K562 (cell line): ENCODE measurements around the gene ERF. TPM values are rescaled to one million over a fixed set of nuclear protein-coding genes. Genes with fewer than 3 reads are reported as not detected.

Experiments
- BRF1 ChIP-seq: IDR thresholded peaks from 3 replicates; pipeline ENCODE4 v1.6.1; 2011; ENCODE audit warnings: borderline replicate concordance, mild to moderate bottlenecking; ENCODE audit not compliant: insufficient read length; ENCODE audit errors: extremely low read depth
- CHAMP1 ChIP-seq: fragments of 450-650 bp; IDR thresholded peaks from 2 replicates; pipeline ENCODE4 v1.6.1; 2016; ENCODE audit warnings: mild to moderate bottlenecking
- ETV5 ChIP-seq: sonication (generic); formaldehyde crosslinking; IDR thresholded peaks from 2 replicates; pipeline ENCODE4 v1.4.0; 2020; ENCODE audit warnings: low read depth, mild to moderate bottlenecking, missing genetic modification reagents
- GATAD2A ChIP-seq: fragments of 450-650 bp; IDR thresholded peaks from 2 replicates; pipeline ENCODE4 v1.6.1; 2017
- HDAC3 ChIP-seq: fragments of 450-650 bp; IDR thresholded peaks from 2 replicates; pipeline ENCODE4 v1.6.1; 2018; ENCODE audit warnings: borderline replicate concordance, mild to moderate bottlenecking, moderate library complexity; ENCODE audit not compliant: partially characterized antibody
- MITF ChIP-seq: IDR thresholded peaks from 2 replicates; pipeline ENCODE4 v1.6.1; 2014; ENCODE audit warnings: antibody characterized with exemption
- MYC ChIP-seq, 2 experiments: fragments of 250-450 bp in 1 of 2; sonication (Bioruptor Pico) in 1 of 2; IDR thresholded peaks; 2 replicates each; pipeline versions ENCODE4 v1.5.1 to v1.6.1; 2012 to 2021; ENCODE audit warnings: low read depth in 2 of 2, borderline replicate concordance in 1 of 2, improper control_type of control experiment in 1 of 2, low read length in 1 of 2, mild to moderate bottlenecking in 1 of 2, moderate library complexity in 1 of 2
- POLR2G ChIP-seq: fragments of 200-400 bp; formaldehyde crosslinking; IDR thresholded peaks from 2 replicates; pipeline ENCODE4 v1.6.1; 2017; ENCODE audit warnings: low read depth, mild to moderate bottlenecking, antibody characterized with exemption, low read length, moderate library complexity
- RFX7 ChIP-seq: fragments of 250-450 bp; sonication (Bioruptor Pico); IDR thresholded peaks from 2 replicates; pipeline ENCODE4 v1.5.1; 2021; ENCODE audit warnings: mild to moderate bottlenecking
- SLC30A9 ChIP-seq: fragments of 250-450 bp; sonication (Bioruptor Pico); IDR thresholded peaks from 2 replicates; pipeline ENCODE4 v1.8.0; 2022; ENCODE audit warnings: mild to moderate bottlenecking, moderate library complexity
- SMAD2 ChIP-seq: fragments of 150-350 bp; IDR thresholded peaks from 2 replicates; pipeline ENCODE4 v1.6.1; 2014; ENCODE audit warnings: low read depth, mild to moderate bottlenecking, low read length
- SREBF2 ChIP-seq: sonication (generic); formaldehyde crosslinking; IDR thresholded peaks from 2 replicates; pipeline ENCODE4 v1.4.0; 2020; ENCODE audit warnings: mild to moderate bottlenecking, missing genetic modification reagents
- UBTF ChIP-seq, 2 experiments: IDR thresholded peaks; 2 replicates each; pipeline ENCODE4 v1.6.1; 2012; ENCODE audit warnings: improper control_type of control experiment in 2 of 2, low read depth in 2 of 2, low read length in 2 of 2, borderline replicate concordance in 1 of 2
- ZBED1 ChIP-seq: IDR thresholded peaks from 2 replicates; pipeline ENCODE4 v1.6.1; 2014
- ZBTB34 ChIP-seq: fragments of 250-450 bp; sonication (Bioruptor Pico); IDR thresholded peaks from 2 replicates; pipeline ENCODE4 v1.8.0; 2021; ENCODE audit warnings: mild to moderate bottlenecking, moderate library complexity
- ZNF12 ChIP-seq: sonication (generic); formaldehyde crosslinking; IDR thresholded peaks from 2 replicates; pipeline ENCODE4 v1.4.0; 2020; ENCODE audit warnings: mild to moderate bottlenecking, missing genetic modification reagents
- ZNF277 ChIP-seq: fragments of 250-450 bp; sonication (Bioruptor Pico); IDR thresholded peaks from 2 replicates; pipeline ENCODE4 v1.8.0; 2022; ENCODE audit warnings: inconsistent platforms, mild to moderate bottlenecking, moderate library complexity, borderline replicate concordance
- polyA plus RNA-seq, 8 experiments: library from polyadenylated mRNA; depleted of rRNA in 4 of 8; stranded (reverse) in 5 of 8; unstranded in 3 of 8; fragments of >200 nt; fragmentation: Nextera tagmentation in 2 of 8; fragmentation: Illumina TruSeq in 1 of 8; extraction: Ambion mirVana in 2 of 8; extraction: Trizol in 1 of 8; gene quantifications; 2 replicates each; pipeline versions ENCODE4 v1.2.1 to v1.2.3, GENCODE V29; 2011 to 2014; ENCODE audit warnings: inconsistent platforms in 1 of 8, missing spikeins in 1 of 8
- total RNA-seq, 7 experiments: library from RNA; depleted of rRNA in 6 of 7; stranded (reverse); fragments of >200 nt in 6 of 7; fragmentation: Illumina TruSeq in 2 of 7; extraction: Trizol in 2 of 7; gene quantifications; 2 replicates each; pipeline versions ENCODE4 v1.2.1 to v1.2.3, GENCODE V29; 2011 to 2021; ENCODE audit warnings: low replicate concordance in 1 of 7

Gene ERF
- total and polyA plus RNA-seq, 9 of the 15 experiments (the other 6 are each of a cell fraction or from before 2014, with no cell fraction given): 0.03 to 75.4 (median 27.0) TPM

GRCh38 chr19:42229855-42230351 is 25.0 kb downstream of the ERF start (continued):
- TF ChIP-seq ZNF277: no peak
- no peak for TF ChIP-seq SMAD2
- TF ChIP-seq POLR2G: no peak
- TF ChIP-seq HDAC3: no peak
- no peak for TF ChIP-seq ZBTB34 (CRISPR knock-in tag)
- TF ChIP-seq CHAMP1: no peak
- no peak for TF ChIP-seq MITF
- peak; percentile 72; the same call in 1 of the 2 replicates for TF ChIP-seq GATAD2A
- no peak for TF ChIP-seq ZNF12 (CRISPR knock-in tag)
- TF ChIP-seq ETV5 (CRISPR knock-in tag): no peak
- TF ChIP-seq SREBF2 (CRISPR knock-in tag): no peak
- no peak for TF ChIP-seq ZBED1
- TF ChIP-seq UBTF (IDR thresholded peaks at IDR 0.05; ENCODE audit: borderline replicate concordance in 1 of 2, low read depth in 2 of 2, low read length in 2 of 2): no peak
- no peak for TF ChIP-seq BRF1
- TF ChIP-seq MYC (IDR thresholded peaks at IDR 0.05; ENCODE audit: low read depth, low read length): peak; percentile 60
- no peak for TF ChIP-seq MYC (CRISPR knock-in tag; IDR thresholded peaks at IDR 0.05; ENCODE audit: borderline replicate concordance, low read depth)
- no peak for TF ChIP-seq SLC30A9 (CRISPR knock-in tag)
- TF ChIP-seq RFX7: no peak
